ENCODE results near the gene PTDSS2. TPM values are rescaled to one million over a fixed set of nuclear protein-coding genes. Genes with fewer than 3 reads are reported as not detected.

Gene PTDSS2
- total RNA-seq, 1 donor from 2014 or later = 31.8 TPM

- intact Hi-C loops (cut with micrococcal nuclease) = no loop called here
- DNase-seq (peak; percentile 37), ATAC-seq (no peak)
These were observed 83.7 kb downstream of the PTDSS2 start for GRCh38 chr11:533586-534395.

- DNase-seq (peak; percentile 52), ATAC-seq (peak; percentile 1)
- intact Hi-C loops (cut with micrococcal nuclease) = no loop called here
These were observed 84.5 kb downstream of the PTDSS2 start for GRCh38 chr11:534396-535209.

- ATAC-seq (no peak), DNase-seq (no peak)
- intact Hi-C loops (cut with micrococcal nuclease) = no loop called here
These were observed 85.1 kb downstream of the PTDSS2 start for GRCh38 chr11:535210-535518.

GRCh38 chr11:535519-536454 lies 85.7 kb downstream of the PTDSS2 start, which contains the start of gene HRAS:
TSS of gene HRAS (minus strand) at chr11:535576.
- ATAC-seq = peak; percentile 93

GRCh38 chr11:536841-537621 lies 87.0 kb downstream of the PTDSS2 start, which contains the start of gene LRRC56:
TSS of gene LRRC56 (plus strand) at chr11:537527. CDS start at chr11:540685, 3,158 bp downstream.
- peak; percentile 16 for ATAC-seq
- intact Hi-C loops (cut with micrococcal nuclease) = no loop called here
- peak; percentile 85 for DNase-seq

More at GRCh38 chr11:535519-536454, 85.7 kb downstream of the PTDSS2 start, which contains the start of gene HRAS:
- DNase-seq = peak; percentile 97
- intact Hi-C loops (cut with micrococcal nuclease) = no loop called here

GRCh38 chr11:537622-538430 lies 87.7 kb downstream of the PTDSS2 start:
- intact Hi-C loops (cut with micrococcal nuclease) = no loop called here
- DNase-seq (peak; percentile 40), ATAC-seq (no peak)

GRCh38 chr11:538431-539051 lies 88.5 kb downstream of the PTDSS2 start:
- intact Hi-C loops (cut with micrococcal nuclease) = no loop called here
- DNase-seq = peak; percentile 24
- no peak for ATAC-seq

- DNase-seq (no peak), ATAC-seq (no peak)
- intact Hi-C loops (cut with micrococcal nuclease) = no loop called here
These were observed 89.9 kb downstream of the PTDSS2 start for GRCh38 chr11:539971-540481.

Other genes with a start within 250 kb of the PTDSS2 start
- 24.0 TPM for gene BET1L, start 242.9 kb upstream of the PTDSS2 start, total RNA-seq
- 60.3 TPM for gene RIC8A, start 242.6 kb upstream of the PTDSS2 start, total RNA-seq
- gene SIRT3, start 213.9 kb upstream of the PTDSS2 start, total RNA-seq = 41.4 TPM
- gene PSMD13, start 213.3 kb upstream of the PTDSS2 start, total RNA-seq = 92.3 TPM
- 0.32 TPM for gene NLRP6, start 171.9 kb upstream of the PTDSS2 start, total RNA-seq
- 7.2 TPM for gene PGGHG, start 161.2 kb upstream of the PTDSS2 start, total RNA-seq
- not detected for gene IFITM5, start 150.8 kb upstream of the PTDSS2 start, total RNA-seq
- gene IFITM2, start 142.5 kb upstream of the PTDSS2 start, total RNA-seq = 200 TPM
- gene IFITM1, start 136.2 kb upstream of the PTDSS2 start, total RNA-seq = 101 TPM
- gene IFITM3, start 129.4 kb upstream of the PTDSS2 start, total RNA-seq = 259 TPM
- 0.50 TPM for gene B4GALNT4, start 80.8 kb upstream of the PTDSS2 start, total RNA-seq
- 0.84 TPM for gene PKP3, start 56.1 kb upstream of the PTDSS2 start, total RNA-seq
- gene SIGIRR, start 35.3 kb upstream of the PTDSS2 start, total RNA-seq = 47.5 TPM
- 1.3 TPM for gene ANO9, start 8.3 kb upstream of the PTDSS2 start, total RNA-seq
- 171 TPM for gene RNH1, start 57.0 kb downstream of the PTDSS2 start, total RNA-seq
- gene HRAS, start 85.3 kb downstream of the PTDSS2 start, total RNA-seq = 67.1 TPM
- gene LRRC56, start 87.2 kb downstream of the PTDSS2 start, total RNA-seq = 0.22 TPM
- gene LMNTD2, start 110.5 kb downstream of the PTDSS2 start, total RNA-seq = 0.20 TPM
- gene RASSF7, start 110.7 kb downstream of the PTDSS2 start, total RNA-seq = 4.6 TPM
- 18.5 TPM for gene PHRF1, start 126.2 kb downstream of the PTDSS2 start, total RNA-seq
- gene IRF7, start 165.7 kb downstream of the PTDSS2 start, total RNA-seq = 14.4 TPM
- gene CDHR5, start 174.7 kb downstream of the PTDSS2 start, total RNA-seq = not detected
- not detected for gene SCT, start 176.9 kb downstream of the PTDSS2 start, total RNA-seq
- not detected for gene DRD4, start 187.0 kb downstream of the PTDSS2 start, total RNA-seq
- gene DEAF1, start 244.9 kb downstream of the PTDSS2 start, total RNA-seq = 15.9 TPM
- 9.0 TPM for gene TMEM80, start 245.5 kb downstream of the PTDSS2 start, total RNA-seq